Body of pancreas (tissue), 4 donors: Measurements from ENCODE around the gene ABHD17A.

Experiments used
- POLR2A ChIP-seq, 3 donors: fragments of 450-650 bp; IDR thresholded peaks; one replicate each; pipeline ENCODE4 v1.6.1; 2016; ENCODE audit warnings: antibody characterized with exemption in 3 of 3, mild to moderate bottlenecking in 2 of 3
- TF ChIP-seq, protein P1 (sequence below), 7 experiments: fragments of 450-650 bp in 4 of 7; fragments of 200-600 bp in 3 of 7; sonication (generic) in 3 of 7; IDR thresholded peaks; one replicate each; pipeline ENCODE4 v1.5.1; 2016 to 2019; ENCODE audit warnings: antibody characterized with exemption in 7 of 7

DNA sequence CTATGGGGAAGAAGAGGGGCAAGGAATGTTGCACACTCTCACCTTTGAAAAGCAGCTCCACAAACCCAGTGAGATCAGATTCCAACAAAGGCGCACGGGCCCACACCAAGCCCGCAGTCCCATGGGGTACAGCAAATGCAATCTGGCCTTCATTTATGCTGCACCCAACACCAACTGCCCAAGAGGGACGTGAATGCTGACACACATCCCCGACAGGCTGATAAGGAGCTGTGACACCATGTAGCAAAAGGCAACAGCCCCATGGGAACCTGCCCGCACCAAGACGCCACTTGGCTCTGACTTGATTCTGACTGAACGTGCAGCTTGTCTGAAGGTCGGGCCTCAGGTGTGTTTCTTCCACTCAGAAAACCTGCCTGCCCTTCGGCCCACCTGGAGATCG, 54.3 kb downstream of the ABHD17A start:
- no peak for TF ChIP-seq POLR2A (IDR thresholded peaks at IDR 0.05)
- TF ChIP-seq, protein P1, sequence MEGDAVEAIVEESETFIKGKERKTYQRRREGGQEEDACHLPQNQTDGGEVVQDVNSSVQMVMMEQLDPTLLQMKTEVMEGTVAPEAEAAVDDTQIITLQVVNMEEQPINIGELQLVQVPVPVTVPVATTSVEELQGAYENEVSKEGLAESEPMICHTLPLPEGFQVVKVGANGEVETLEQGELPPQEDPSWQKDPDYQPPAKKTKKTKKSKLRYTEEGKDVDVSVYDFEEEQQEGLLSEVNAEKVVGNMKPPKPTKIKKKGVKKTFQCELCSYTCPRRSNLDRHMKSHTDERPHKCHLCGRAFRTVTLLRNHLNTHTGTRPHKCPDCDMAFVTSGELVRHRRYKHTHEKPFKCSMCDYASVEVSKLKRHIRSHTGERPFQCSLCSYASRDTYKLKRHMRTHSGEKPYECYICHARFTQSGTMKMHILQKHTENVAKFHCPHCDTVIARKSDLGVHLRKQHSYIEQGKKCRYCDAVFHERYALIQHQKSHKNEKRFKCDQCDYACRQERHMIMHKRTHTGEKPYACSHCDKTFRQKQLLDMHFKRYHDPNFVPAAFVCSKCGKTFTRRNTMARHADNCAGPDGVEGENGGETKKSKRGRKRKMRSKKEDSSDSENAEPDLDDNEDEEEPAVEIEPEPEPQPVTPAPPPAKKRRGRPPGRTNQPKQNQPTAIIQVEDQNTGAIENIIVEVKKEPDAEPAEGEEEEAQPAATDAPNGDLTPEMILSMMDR (IDR thresholded peaks at IDR 0.05), result no peak
